ENCODE data around the gene DOCK11. TPM values are rescaled to one million over a fixed set of nuclear protein-coding genes. Genes with fewer than 3 reads are reported as not detected.
A peak's percentile ranks its signal among the peaks of the same experiment; 100 is the strongest.

Gene DOCK11
- total and polyA plus RNA-seq, 10 of the 15 experiments (the other 5 are each of a cell fraction or from before 2014, with no cell fraction given), result 16.3 to 30.7 (median 19.8) TPM

- TF ChIP-seq YBX1 (IDR thresholded peaks at IDR 0.05), result no peak
- peak; percentile 53; the same call in 1 of the 2 replicates for TF ChIP-seq MLLT1 (IDR thresholded peaks at IDR 0.05)
- no peak for TF ChIP-seq HCFC1 (IDR thresholded peaks at IDR 0.05; ENCODE audit: low read length)
- TF ChIP-seq SMAD5 (IDR thresholded peaks at IDR 0.05; ENCODE audit: low read depth), result no peak
- TF ChIP-seq HDAC6 (IDR thresholded peaks at IDR 0.05; ENCODE audit: unreplicated experiment), result no peak
- TF ChIP-seq, protein P1, sequence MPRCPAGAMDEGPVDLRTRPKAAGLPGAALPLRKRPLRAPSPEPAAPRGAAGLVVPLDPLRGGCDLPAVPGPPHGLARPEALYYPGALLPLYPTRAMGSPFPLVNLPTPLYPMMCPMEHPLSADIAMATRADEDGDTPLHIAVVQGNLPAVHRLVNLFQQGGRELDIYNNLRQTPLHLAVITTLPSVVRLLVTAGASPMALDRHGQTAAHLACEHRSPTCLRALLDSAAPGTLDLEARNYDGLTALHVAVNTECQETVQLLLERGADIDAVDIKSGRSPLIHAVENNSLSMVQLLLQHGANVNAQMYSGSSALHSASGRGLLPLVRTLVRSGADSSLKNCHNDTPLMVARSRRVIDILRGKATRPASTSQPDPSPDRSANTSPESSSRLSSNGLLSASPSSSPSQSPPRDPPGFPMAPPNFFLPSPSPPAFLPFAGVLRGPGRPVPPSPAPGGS (IDR thresholded peaks at IDR 0.05; ENCODE audit: borderline replicate concordance, insufficient read depth, low read depth, low read length, poor library complexity, severe bottlenecking), result no peak
- no peak for TF ChIP-seq BRCA1 (IDR thresholded peaks at IDR 0.05; ENCODE audit: low read depth, low read length)
- TF ChIP-seq HDGF (IDR thresholded peaks at IDR 0.05), result no peak
These were observed 207.1 kb downstream of the DOCK11 start (continued) for GRCh38 chrX:118702741-118703140.

GRCh38 chrX:118706681-118707080, 211.1 kb downstream of the DOCK11 start:
- DNase-seq (ENCODE audit: low read depth, low spot score) (no peak), FAIRE-seq (no peak), ATAC-seq (no peak)
- CTCF ChIA-PET, result interaction anchor here (0.6 to 2.4 kb wide), 3 partner anchors 36 to 79 kb away, joined by 3 to 7 read pairs (median 4); no protein-coding TSS in a partner anchor
- Histone ChIP-seq H3K4me2 (ENCODE audit: control insufficient read depth, insufficient read depth) (no peak overlapping the region), H3K4me3 (no peak overlapping the region), H3K36me3 (ENCODE audit: control insufficient read depth in 2 of 2, insufficient read depth in 2 of 2, low read length in 1 of 2) (no peaks in the 10 kb centered on the region), H3K79me2 (ENCODE audit: control insufficient read depth, insufficient read depth, low read length) (no peaks in the 10 kb centered on the region), H4K20me1 (ENCODE audit: control insufficient read depth, insufficient read depth) (no peaks in the 10 kb centered on the region), H3K27ac (ENCODE audit: control insufficient read depth, insufficient read depth) (no peak overlapping the region), H2AFZ (ENCODE audit: control insufficient read depth, low read depth, low read length) (no peak overlapping the region), H3K9ac (ENCODE audit: control insufficient read depth, insufficient read depth, low read length) (no peak overlapping the region), H3K27me3 (replicated peaks in 1 of 2; ENCODE audit: control insufficient read depth in 2 of 2, insufficient read depth in 2 of 2, low read length in 1 of 2) (no peaks in the 10 kb centered on the region), H3K4me1 (ENCODE audit: control insufficient read depth, insufficient read depth, low read length) (no peaks in the 10 kb centered on the region), H3K9me3 (replicated peaks; ENCODE audit: control insufficient read depth, insufficient read depth, low read length) (no peaks in the 10 kb centered on the region)
- BruUV-seq (replicated peaks), result no TSS peak
- in situ Hi-C loops (cut with MboI), result no loop called here
- intact Hi-C loops (cut with micrococcal nuclease; ENCODE audit: unreplicated experiment), result no loop called here
- POLR2A ChIA-PET, result no interaction called here
- SMC1A ChIA-PET (ENCODE audit: uncharacterized antibody, unreplicated experiment), result no interaction called here
- RAD21 ChIA-PET (ENCODE audit: unreplicated experiment), result no interaction called here
- 59% methylated on average over 4 of the region's 4 CpGs for WGBS (ENCODE audit: insufficient coverage, insufficient replicate concordance, low lambda C conversion rate, missing lambda C conversion rate)
- no peak for TF ChIP-seq CBX3 (IDR thresholded peaks at IDR 0.05; ENCODE audit: borderline replicate concordance, low read depth)
- TF ChIP-seq NFXL1 (IDR thresholded peaks at IDR 0.05; ENCODE audit: borderline replicate concordance), result no peak
- TF ChIP-seq, protein P2, sequence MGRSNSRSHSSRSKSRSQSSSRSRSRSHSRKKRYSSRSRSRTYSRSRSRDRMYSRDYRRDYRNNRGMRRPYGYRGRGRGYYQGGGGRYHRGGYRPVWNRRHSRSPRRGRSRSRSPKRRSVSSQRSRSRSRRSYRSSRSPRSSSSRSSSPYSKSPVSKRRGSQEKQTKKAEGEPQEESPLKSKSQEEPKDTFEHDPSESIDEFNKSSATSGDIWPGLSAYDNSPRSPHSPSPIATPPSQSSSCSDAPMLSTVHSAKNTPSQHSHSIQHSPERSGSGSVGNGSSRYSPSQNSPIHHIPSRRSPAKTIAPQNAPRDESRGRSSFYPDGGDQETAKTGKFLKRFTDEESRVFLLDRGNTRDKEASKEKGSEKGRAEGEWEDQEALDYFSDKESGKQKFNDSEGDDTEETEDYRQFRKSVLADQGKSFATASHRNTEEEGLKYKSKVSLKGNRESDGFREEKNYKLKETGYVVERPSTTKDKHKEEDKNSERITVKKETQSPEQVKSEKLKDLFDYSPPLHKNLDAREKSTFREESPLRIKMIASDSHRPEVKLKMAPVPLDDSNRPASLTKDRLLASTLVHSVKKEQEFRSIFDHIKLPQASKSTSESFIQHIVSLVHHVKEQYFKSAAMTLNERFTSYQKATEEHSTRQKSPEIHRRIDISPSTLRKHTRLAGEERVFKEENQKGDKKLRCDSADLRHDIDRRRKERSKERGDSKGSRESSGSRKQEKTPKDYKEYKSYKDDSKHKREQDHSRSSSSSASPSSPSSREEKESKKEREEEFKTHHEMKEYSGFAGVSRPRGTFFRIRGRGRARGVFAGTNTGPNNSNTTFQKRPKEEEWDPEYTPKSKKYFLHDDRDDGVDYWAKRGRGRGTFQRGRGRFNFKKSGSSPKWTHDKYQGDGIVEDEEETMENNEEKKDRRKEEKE (IDR thresholded peaks at IDR 0.05), result no peak
- TF ChIP-seq SRF (IDR thresholded peaks at IDR 0.05; ENCODE audit: low read depth in 2 of 2, low read length in 2 of 2), result no peak
- TF ChIP-seq, protein P3, sequence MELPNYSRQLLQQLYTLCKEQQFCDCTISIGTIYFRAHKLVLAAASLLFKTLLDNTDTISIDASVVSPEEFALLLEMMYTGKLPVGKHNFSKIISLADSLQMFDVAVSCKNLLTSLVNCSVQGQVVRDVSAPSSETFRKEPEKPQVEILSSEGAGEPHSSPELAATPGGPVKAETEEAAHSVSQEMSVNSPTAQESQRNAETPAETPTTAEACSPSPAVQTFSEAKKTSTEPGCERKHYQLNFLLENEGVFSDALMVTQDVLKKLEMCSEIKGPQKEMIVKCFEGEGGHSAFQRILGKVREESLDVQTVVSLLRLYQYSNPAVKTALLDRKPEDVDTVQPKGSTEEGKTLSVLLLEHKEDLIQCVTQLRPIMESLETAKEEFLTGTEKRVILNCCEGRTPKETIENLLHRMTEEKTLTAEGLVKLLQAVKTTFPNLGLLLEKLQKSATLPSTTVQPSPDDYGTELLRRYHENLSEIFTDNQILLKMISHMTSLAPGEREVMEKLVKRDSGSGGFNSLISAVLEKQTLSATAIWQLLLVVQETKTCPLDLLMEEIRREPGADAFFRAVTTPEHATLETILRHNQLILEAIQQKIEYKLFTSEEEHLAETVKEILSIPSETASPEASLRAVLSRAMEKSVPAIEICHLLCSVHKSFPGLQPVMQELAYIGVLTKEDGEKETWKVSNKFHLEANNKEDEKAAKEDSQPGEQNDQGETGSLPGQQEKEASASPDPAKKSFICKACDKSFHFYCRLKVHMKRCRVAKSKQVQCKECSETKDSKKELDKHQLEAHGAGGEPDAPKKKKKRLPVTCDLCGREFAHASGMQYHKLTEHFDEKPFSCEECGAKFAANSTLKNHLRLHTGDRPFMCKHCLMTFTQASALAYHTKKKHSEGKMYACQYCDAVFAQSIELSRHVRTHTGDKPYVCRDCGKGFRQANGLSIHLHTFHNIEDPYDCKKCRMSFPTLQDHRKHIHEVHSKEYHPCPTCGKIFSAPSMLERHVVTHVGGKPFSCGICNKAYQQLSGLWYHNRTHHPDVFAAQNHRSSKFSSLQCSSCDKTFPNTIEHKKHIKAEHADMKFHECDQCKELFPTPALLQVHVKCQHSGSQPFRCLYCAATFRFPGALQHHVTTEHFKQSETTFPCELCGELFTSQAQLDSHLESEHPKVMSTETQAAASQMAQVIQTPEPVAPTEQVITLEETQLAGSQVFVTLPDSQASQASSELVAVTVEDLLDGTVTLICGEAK (IDR thresholded peaks at IDR 0.05; ENCODE audit: borderline replicate concordance), result no peak
- TF ChIP-seq NFYB (IDR thresholded peaks at IDR 0.05; ENCODE audit: insufficient read depth, low read depth, low read length), result no peak
